Stomach (tissue), 9 donors: Measurements from ENCODE around the gene SYT6. TPM values are rescaled to one million over a fixed set of nuclear protein-coding genes. Genes with fewer than 3 reads are reported as not detected.

Experiments
- DNase-seq, 2 donors: peaks; one replicate each; pipeline versions ENCODE4 v3.0.0 to v3.0.0-alpha.2; 2013 to 2019
- H3K27ac ChIP-seq, 5 donors: fragments of 200-600 bp in 4 of 5; sonication (generic) in 4 of 5; one replicate each; pipeline ENCODE4 v1.5.1; 2013 to 2019; ENCODE audit warnings: mild to moderate bottlenecking in 1 of 5, moderate library complexity in 1 of 5
- H3K27me3 ChIP-seq, 3 donors: fragments of 200-600 bp; sonication (generic); one replicate each; pipeline ENCODE4 v1.5.1; 2017 to 2019; ENCODE audit warnings: mixed run types in 1 of 3
- H3K36me3 ChIP-seq, 4 donors: fragments of 200-600 bp; sonication (generic); 1 replicate in 3 of 4; 2 replicates in 1 of 4; pipeline ENCODE4 v1.5.1; 2016 to 2019
- H3K4me1 ChIP-seq, 4 donors: fragments of 200-600 bp; sonication (generic); one replicate each; pipeline ENCODE4 v1.5.1; 2016 to 2019
- H3K4me3 ChIP-seq, 4 donors: fragments of 200-600 bp; sonication (generic) in 3 of 4; one replicate each; pipeline ENCODE4 v1.5.1; 2016 to 2019; ENCODE audit warnings: mild to moderate bottlenecking in 1 of 4
- H3K9me3 ChIP-seq, 4 donors: fragments of 200-600 bp; sonication (generic); one replicate each; pipeline ENCODE4 v1.5.1; 2016 to 2019
- CTCF ChIP-seq, 7 experiments: fragments of 450-650 bp in 4 of 7; fragments of 200-600 bp in 3 of 7; sonication (generic) in 3 of 7; IDR thresholded peaks; one replicate each; pipeline ENCODE4 v1.5.1; 2016 to 2019; ENCODE audit warnings: antibody characterized with exemption in 7 of 7, control low read depth in 2 of 7, mild to moderate bottlenecking in 1 of 7
- EP300 ChIP-seq: sonication (generic); formaldehyde crosslinking; IDR thresholded peaks from one replicate; pipeline ENCODE4 v1.6.1; 2017; ENCODE audit warnings: antibody characterized with exemption
- POLR2A ChIP-seq, 4 donors: fragments of 450-650 bp; IDR thresholded peaks; one replicate each; pipeline ENCODE4 v1.6.1; 2016; ENCODE audit warnings: antibody characterized with exemption in 4 of 4, control low read depth in 2 of 4, mild to moderate bottlenecking in 1 of 4, moderate library complexity in 1 of 4
- POLR2AphosphoS5 ChIP-seq, 3 donors: sonication (generic); formaldehyde crosslinking; IDR thresholded peaks; one replicate each; pipeline ENCODE4 v1.6.1; 2016; ENCODE audit warnings: antibody characterized with exemption in 3 of 3
- WGBS, 5 donors: extraction: QIAGEN DNeasy Blood & Tissue Kit in 3 of 5; methylation state at CpG; one replicate each; pipeline versions ENCODE4 v1.1.5 to v1.1.7; 2013 to 2018; 5-methylcytosine and 5-hydroxymethylcytosine counted together
- intact Hi-C: fragments of 100-400 bp; cut with DNase I; formaldehyde crosslinking; loops from one replicate; pipeline ENCODE4 v1.15.1; 2023; ENCODE audit warnings: low total_unique reads
- polyA plus RNA-seq, 3 donors: library from polyadenylated mRNA; stranded (reverse); fragments of 200-250 nt; gene quantifications; one replicate each; pipeline ENCODE4 v1.2.3, GENCODE V29; 2013
- total RNA-seq, 5 donors: library from RNA; depleted of rRNA; stranded (reverse); fragments of >200 nt; gene quantifications; one replicate each; pipeline versions ENCODE4 v1.1.0 to v1.2.3, GENCODE V29; 2014 to 2016
- donor health status: healthy with polysubstance abuse.
- donor health status: Bipolar disorder and iron deficiency.
- donor health status: healthy.

The SYT6 gene
- total and polyA plus RNA-seq, 8 donors = 0.18 to 86.6 (median 1.7) TPM; not detected in 4

GRCh38 chr1:114196992-114197907 lies 43.6 kb upstream of the SYT6 start:
- TF ChIP-seq POLR2AphosphoS5 (IDR thresholded peaks at IDR 0.05) = no peak
- TF ChIP-seq EP300 = no peak
- TF ChIP-seq CTCF (IDR thresholded peaks at IDR 0.05) = no peak
- no peak for TF ChIP-seq POLR2A (IDR thresholded peaks at IDR 0.05)
- Histone ChIP-seq H3K27ac (no peak overlapping the region), H3K27me3 (peaks cover 0 to 37% (median 12%) of the 10 kb centered on the region in 3 donors), H3K4me1 (no peaks in the 10 kb centered on the region), H3K4me3 (no peak overlapping the region), H3K9me3 (peaks cover 0 to 4% (median 2%) of the 10 kb centered on the region in 4 donors), H3K36me3 (no peaks in the 10 kb centered on the region)
- intact Hi-C loops = no loop called here
- WGBS, 5 donors = 62 to 88% (median 80%) methylated on average over 3 of the region's 3 CpGs
- no peak for DNase-seq

GRCh38 chr1:114195819-114196218 lies 42.1 kb upstream of the SYT6 start:
- H3K9me3 ChIP-seq = peaks cover 0 to 4% (median 2%) of the 10 kb centered on the region in 4 donors
- DNase-seq = no peak
- H3K27ac ChIP-seq = no peak overlapping the region
- no peaks in the 10 kb centered on the region for H3K4me1 ChIP-seq
- no peak for TF ChIP-seq POLR2A (IDR thresholded peaks at IDR 0.05)
- no peak for TF ChIP-seq CTCF (IDR thresholded peaks at IDR 0.05)
- TF ChIP-seq EP300 = no peak
- TF ChIP-seq POLR2AphosphoS5 (IDR thresholded peaks at IDR 0.05) = no peak
- H3K4me3 ChIP-seq = no peak overlapping the region
- H3K27me3 ChIP-seq = peaks cover 0 to 36% (median 12%) of the 10 kb centered on the region in 3 donors
- intact Hi-C loops = no loop called here
- no peaks in the 10 kb centered on the region for H3K36me3 ChIP-seq
- WGBS, 5 donors = 30 to 61% (median 46%) methylated on average over 3 of the region's 3 CpGs

GRCh38 chr1:114192328-114192727 lies 38.7 kb upstream of the SYT6 start:
- Histone ChIP-seq H3K36me3 (no peaks in the 10 kb centered on the region), H3K27ac (no peak overlapping the region), H3K9me3 (peaks cover 0 to 4% (median 0%) of the 10 kb centered on the region in 4 donors), H3K4me1 (no peaks in the 10 kb centered on the region), H3K4me3 (no peak overlapping the region), H3K27me3 (peaks cover 0 to 27% (median 12%) of the 10 kb centered on the region in 3 donors)
- WGBS, 5 donors = 64 to 74% (median 72%) methylated on average over 5 of the region's 5 CpGs
- intact Hi-C loops = no loop called here
- TF ChIP-seq EP300 = no peak
- TF ChIP-seq POLR2A (IDR thresholded peaks at IDR 0.05) = no peak
- DNase-seq = no peak

- Histone ChIP-seq H3K4me3 (no peak overlapping the region), H3K27ac (no peak overlapping the region), H3K27me3 (peaks cover 0 to 11% (median 0%) of the 10 kb centered on the region in 3 donors), H3K9me3 (peaks cover 0 to 4% (median 0%) of the 10 kb centered on the region in 4 donors), H3K4me1 (no peaks in the 10 kb centered on the region), H3K36me3 (no peaks in the 10 kb centered on the region)
- no peak for DNase-seq
- 91 to 100% (median 94%) methylated on average over 3 of the region's 3 CpGs for WGBS, 5 donors
- TF ChIP-seq POLR2AphosphoS5 (IDR thresholded peaks at IDR 0.05) = no peak
- TF ChIP-seq EP300 = no peak
- no peak for TF ChIP-seq CTCF (IDR thresholded peaks at IDR 0.05)
- TF ChIP-seq POLR2A (IDR thresholded peaks at IDR 0.05) = no peak
- intact Hi-C loops = no loop called here
Measured at GRCh38 chr1:114189398-114189797, 35.7 kb upstream of the SYT6 start.
